ENCODE measurements around the gene PLXND1. TPM values are rescaled to one million over a fixed set of nuclear protein-coding genes. Genes with fewer than 3 reads are reported as not detected.
"Not testable (repeated sequence)": the region's sequence is repeated elsewhere in the genome, so short reads cannot be mapped to it uniquely, and the experiment has no call there.

PLXND1 gene
- total RNA-seq, 1 experiment from 2014 or later, result 47.3 TPM

DNA sequence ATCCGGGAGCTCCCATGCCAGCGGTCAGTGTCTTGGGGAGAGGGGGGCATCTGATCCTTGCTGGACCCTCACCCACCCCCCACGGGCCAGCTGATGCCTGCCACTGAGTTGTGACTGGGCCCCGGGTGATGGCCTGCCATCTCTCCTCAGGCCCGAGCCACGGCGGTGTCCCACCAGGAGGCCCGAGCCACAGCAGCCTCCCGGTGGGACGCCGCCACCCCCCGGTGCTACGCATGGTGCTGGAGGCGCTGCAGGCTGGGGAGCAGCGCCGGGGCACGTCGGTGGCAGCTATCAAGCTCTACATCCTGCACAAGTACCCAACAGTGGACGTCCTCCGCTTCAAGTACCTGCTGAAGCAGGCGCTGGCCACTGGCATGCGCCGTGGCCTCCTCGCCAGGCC is 59.2 kb downstream of the PLXND1 start (continued):
- TF ChIP-seq, protein P1, sequence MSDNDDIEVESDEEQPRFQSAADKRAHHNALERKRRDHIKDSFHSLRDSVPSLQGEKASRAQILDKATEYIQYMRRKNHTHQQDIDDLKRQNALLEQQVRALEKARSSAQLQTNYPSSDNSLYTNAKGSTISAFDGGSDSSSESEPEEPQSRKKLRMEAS (IDR thresholded peaks at IDR 0.05), result no peak
- no peak for TF ChIP-seq SIN3A (IDR thresholded peaks at IDR 0.05; ENCODE audit: low read depth)

DNA sequence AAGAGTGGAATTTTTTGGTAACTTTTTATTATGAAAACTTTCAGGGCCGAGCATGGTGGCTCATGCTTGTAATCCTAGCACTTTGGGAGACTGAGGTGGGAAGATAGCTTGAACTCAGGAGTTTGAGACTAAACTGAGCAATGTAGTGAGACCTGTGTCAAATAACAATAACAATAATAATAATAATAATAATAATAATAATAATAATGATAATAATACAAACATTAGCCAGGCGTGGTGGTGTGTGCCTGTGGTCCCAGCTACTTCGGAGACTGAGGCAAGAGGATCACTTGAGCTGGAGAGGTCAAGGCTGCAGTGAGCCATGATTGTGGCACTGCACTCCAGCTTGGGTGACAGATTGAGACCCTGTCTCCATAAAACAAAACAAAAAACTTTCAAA is 60.5 kb downstream of the PLXND1 start:
- H3K27me3 ChIP-seq (ENCODE audit: insufficient read depth, low read length); H3K36me3 ChIP-seq (ENCODE audit: control insufficient read depth in 1 of 2, insufficient read depth in 2 of 2, low read length in 2 of 2); H3K9ac ChIP-seq (ENCODE audit: low read length); H3K4me2 ChIP-seq (ENCODE audit: low read length); H3K9me2 ChIP-seq (ENCODE audit: insufficient read depth); ATAC-seq; DNase-seq (ENCODE audit: low read depth, low spot score); POLR2A ChIA-PET; intact Hi-C loops (cut with micrococcal nuclease); BruUV-seq (replicated peaks); H4K20me1 ChIP-seq (ENCODE audit: insufficient read depth); H3K4me1 ChIP-seq (ENCODE audit: control insufficient read depth in 1 of 2, insufficient read depth in 2 of 2, low read length in 2 of 2); H3K4me3 ChIP-seq (replicated peaks in 1 of 2; ENCODE audit: low read depth in 1 of 2, low read length in 2 of 2); H3K9me3 ChIP-seq (ENCODE audit: control insufficient read depth in 1 of 2, insufficient read depth in 1 of 2, low read depth in 1 of 2, low read length in 2 of 2); H2AFZ ChIP-seq (ENCODE audit: low read depth, low read length, poor library complexity, severe bottlenecking); CTCF ChIA-PET; H3K79me2 ChIP-seq (ENCODE audit: insufficient read depth, low read length); RAD21 ChIA-PET (ENCODE audit: low non-redundant PET in 1 of 2, low total read pairs in 2 of 2, uncharacterized antibody in 2 of 2, unreplicated experiment in 2 of 2); H3K27ac ChIP-seq (ENCODE audit: low read depth, low read length): not testable (repeated sequence)

DNA sequence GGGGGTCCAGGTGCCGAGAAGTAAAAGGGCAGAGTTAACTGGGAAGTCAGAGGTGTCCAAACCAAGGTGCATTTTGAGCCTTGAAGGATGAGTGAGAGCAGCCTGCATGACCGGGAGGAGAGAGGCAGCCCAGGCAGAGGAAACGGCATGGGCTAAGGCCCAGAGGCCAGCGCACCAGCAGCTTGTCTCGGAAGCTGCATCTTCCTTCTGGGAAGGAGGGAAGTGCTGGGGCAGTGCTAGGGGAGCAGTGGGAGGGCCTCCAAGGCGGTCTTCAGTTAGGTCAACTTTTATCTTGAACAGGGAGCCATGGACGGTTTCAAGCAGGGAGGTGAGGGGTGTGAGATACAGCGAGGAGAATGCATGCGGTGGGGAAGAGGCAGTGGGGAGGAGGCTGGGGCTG is 62.5 kb downstream of the PLXND1 start:
- no peaks in the 10 kb centered on the region for H3K9me3 ChIP-seq (ENCODE audit: control insufficient read depth in 1 of 2, insufficient read depth in 1 of 2, low read depth in 1 of 2, low read length in 2 of 2)
- DNase-seq (ENCODE audit: low read depth, low spot score) (no peak), ATAC-seq (no peak)
- ChIA-PET RAD21 (ENCODE audit: low non-redundant PET in 1 of 2, low total read pairs in 2 of 2, uncharacterized antibody in 2 of 2, unreplicated experiment in 2 of 2) (no interaction called here), POLR2A (no interaction called here), CTCF (no interaction called here)
- no peaks in the 10 kb centered on the region for H3K4me1 ChIP-seq (ENCODE audit: control insufficient read depth in 1 of 2, insufficient read depth in 2 of 2, low read length in 2 of 2)
- H3K9me2 ChIP-seq (ENCODE audit: insufficient read depth), result no peaks in the 10 kb centered on the region
- no peaks in the 10 kb centered on the region for H3K36me3 ChIP-seq (ENCODE audit: control insufficient read depth in 1 of 2, insufficient read depth in 2 of 2, low read length in 2 of 2)
- no peaks in the 10 kb centered on the region for H3K79me2 ChIP-seq (ENCODE audit: insufficient read depth, low read length)
- no peak overlapping the region for H3K4me2 ChIP-seq (ENCODE audit: low read length)
- intact Hi-C loops (cut with micrococcal nuclease), result no loop called here
- H3K27ac ChIP-seq (ENCODE audit: low read depth, low read length), result no peak overlapping the region
- no peak overlapping the region for H3K4me3 ChIP-seq (replicated peaks in 1 of 2; ENCODE audit: low read depth in 1 of 2, low read length in 2 of 2)
- no TSS peak for BruUV-seq (replicated peaks)
- H2AFZ ChIP-seq (ENCODE audit: low read depth, low read length, poor library complexity, severe bottlenecking), result no peak overlapping the region
- H4K20me1 ChIP-seq (ENCODE audit: insufficient read depth), result no peaks in the 10 kb centered on the region
- TF ChIP-seq JUND (IDR thresholded peaks at IDR 0.05) (no peak), POLR2A (IDR thresholded peaks at IDR 0.05; ENCODE audit: borderline replicate concordance, extremely low read depth, insufficient read depth, insufficient read length) (no peak), SRF (IDR thresholded peaks at IDR 0.05; ENCODE audit: low read depth) (no peak), EGR1 (IDR thresholded peaks at IDR 0.05; ENCODE audit: low read depth) (no peak), POLR2AphosphoS5 (IDR thresholded peaks at IDR 0.05; ENCODE audit: low read depth, low read length) (no peak), RAD21 (IDR thresholded peaks at IDR 0.05; ENCODE audit: low read depth) (no peak), ZNF274 (IDR thresholded peaks at IDR 0.05; ENCODE audit: low read depth, low read length) (no peak), FOSL1 (IDR thresholded peaks at IDR 0.05; ENCODE audit: low read depth) (no peak), TCF7L2 (IDR thresholded peaks at IDR 0.05; ENCODE audit: borderline replicate concordance, extremely low read depth, insufficient read depth, insufficient read length) (no peak)
- TF ChIP-seq, protein P2, sequence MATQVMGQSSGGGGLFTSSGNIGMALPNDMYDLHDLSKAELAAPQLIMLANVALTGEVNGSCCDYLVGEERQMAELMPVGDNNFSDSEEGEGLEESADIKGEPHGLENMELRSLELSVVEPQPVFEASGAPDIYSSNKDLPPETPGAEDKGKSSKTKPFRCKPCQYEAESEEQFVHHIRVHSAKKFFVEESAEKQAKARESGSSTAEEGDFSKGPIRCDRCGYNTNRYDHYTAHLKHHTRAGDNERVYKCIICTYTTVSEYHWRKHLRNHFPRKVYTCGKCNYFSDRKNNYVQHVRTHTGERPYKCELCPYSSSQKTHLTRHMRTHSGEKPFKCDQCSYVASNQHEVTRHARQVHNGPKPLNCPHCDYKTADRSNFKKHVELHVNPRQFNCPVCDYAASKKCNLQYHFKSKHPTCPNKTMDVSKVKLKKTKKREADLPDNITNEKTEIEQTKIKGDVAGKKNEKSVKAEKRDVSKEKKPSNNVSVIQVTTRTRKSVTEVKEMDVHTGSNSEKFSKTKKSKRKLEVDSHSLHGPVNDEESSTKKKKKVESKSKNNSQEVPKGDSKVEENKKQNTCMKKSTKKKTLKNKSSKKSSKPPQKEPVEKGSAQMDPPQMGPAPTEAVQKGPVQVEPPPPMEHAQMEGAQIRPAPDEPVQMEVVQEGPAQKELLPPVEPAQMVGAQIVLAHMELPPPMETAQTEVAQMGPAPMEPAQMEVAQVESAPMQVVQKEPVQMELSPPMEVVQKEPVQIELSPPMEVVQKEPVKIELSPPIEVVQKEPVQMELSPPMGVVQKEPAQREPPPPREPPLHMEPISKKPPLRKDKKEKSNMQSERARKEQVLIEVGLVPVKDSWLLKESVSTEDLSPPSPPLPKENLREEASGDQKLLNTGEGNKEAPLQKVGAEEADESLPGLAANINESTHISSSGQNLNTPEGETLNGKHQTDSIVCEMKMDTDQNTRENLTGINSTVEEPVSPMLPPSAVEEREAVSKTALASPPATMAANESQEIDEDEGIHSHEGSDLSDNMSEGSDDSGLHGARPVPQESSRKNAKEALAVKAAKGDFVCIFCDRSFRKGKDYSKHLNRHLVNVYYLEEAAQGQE (IDR thresholded peaks at IDR 0.05; ENCODE audit: low read depth), result no peak
- TF ChIP-seq, protein P3, sequence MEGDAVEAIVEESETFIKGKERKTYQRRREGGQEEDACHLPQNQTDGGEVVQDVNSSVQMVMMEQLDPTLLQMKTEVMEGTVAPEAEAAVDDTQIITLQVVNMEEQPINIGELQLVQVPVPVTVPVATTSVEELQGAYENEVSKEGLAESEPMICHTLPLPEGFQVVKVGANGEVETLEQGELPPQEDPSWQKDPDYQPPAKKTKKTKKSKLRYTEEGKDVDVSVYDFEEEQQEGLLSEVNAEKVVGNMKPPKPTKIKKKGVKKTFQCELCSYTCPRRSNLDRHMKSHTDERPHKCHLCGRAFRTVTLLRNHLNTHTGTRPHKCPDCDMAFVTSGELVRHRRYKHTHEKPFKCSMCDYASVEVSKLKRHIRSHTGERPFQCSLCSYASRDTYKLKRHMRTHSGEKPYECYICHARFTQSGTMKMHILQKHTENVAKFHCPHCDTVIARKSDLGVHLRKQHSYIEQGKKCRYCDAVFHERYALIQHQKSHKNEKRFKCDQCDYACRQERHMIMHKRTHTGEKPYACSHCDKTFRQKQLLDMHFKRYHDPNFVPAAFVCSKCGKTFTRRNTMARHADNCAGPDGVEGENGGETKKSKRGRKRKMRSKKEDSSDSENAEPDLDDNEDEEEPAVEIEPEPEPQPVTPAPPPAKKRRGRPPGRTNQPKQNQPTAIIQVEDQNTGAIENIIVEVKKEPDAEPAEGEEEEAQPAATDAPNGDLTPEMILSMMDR (IDR thresholded peaks at IDR 0.05 in 2 of 3, conservative IDR thresholded peaks at IDR 0.05 in 1 of 3; ENCODE audit: borderline replicate concordance in 1 of 3, insufficient read depth in 1 of 3, low read depth in 2 of 3, low read length in 2 of 3), result no peak
- H3K27me3 ChIP-seq (ENCODE audit: insufficient read depth, low read length), result no peaks in the 10 kb centered on the region
- no peak overlapping the region for H3K9ac ChIP-seq (ENCODE audit: low read length)

Measured in HCT116 (cell line).